HFFc6 (cell line): ENCODE results near the gene CKB. TPM values are rescaled to one million over a fixed set of nuclear protein-coding genes. Genes with fewer than 3 reads are reported as not detected.

Source experiments
- DNase-seq: peaks from one replicate; pipeline ENCODE4 v3.0.0-alpha.2; 2018
- H3K27ac Mint-ChIP-seq: 2 replicates; pipeline ENCODE4 v1.8.0; 2020; ENCODE audit warnings: mild to moderate bottlenecking, mixed read lengths
- H3K27me3 Mint-ChIP-seq: 2 replicates; pipeline ENCODE4 v1.8.0; 2021; ENCODE audit warnings: mild to moderate bottlenecking, moderate library complexity, mixed read lengths; ENCODE audit not compliant: insufficient read depth
- H3K36me3 Mint-ChIP-seq: 2 replicates; pipeline ENCODE4 v1.8.0; 2021; ENCODE audit warnings: low read depth, mixed read lengths
- H3K4me1 Mint-ChIP-seq: 2 replicates; pipeline ENCODE4 v1.8.0; 2020; ENCODE audit warnings: low read depth, mixed read lengths
- H3K4me3 Mint-ChIP-seq: 2 replicates; pipeline ENCODE4 v1.8.0; 2020; ENCODE audit warnings: mild to moderate bottlenecking, moderate library complexity, mixed read lengths
- H3K9me3 Mint-ChIP-seq: 2 replicates; pipeline ENCODE4 v1.8.0; 2020; ENCODE audit warnings: mild to moderate bottlenecking, mixed read lengths
- CTCF ChIP-seq: fragments of 200-600 bp; sonication (generic); IDR thresholded peaks from 2 replicates; pipeline ENCODE4 v1.5.0; 2021; ENCODE audit warnings: antibody characterized with exemption, mild to moderate bottlenecking
- total RNA-seq, 6 experiments: library from RNA; stranded (reverse); fragmentation: NEBNext Ultra II Directional; extraction: Animal tissue kit (Norgen Biotek cat#: 25700); gene quantifications; 2 replicates in 1 of 6; 3 replicates in 5 of 6; pipeline ENCODE4 v1.2.3, GENCODE V29; 2021

CKB gene
- total RNA-seq, 6 experiments from 2014 or later, result 16.6 to 31.3 (median 19.4) TPM

GRCh38 chr14:103488071-103488470, 34.6 kb downstream of the CKB start:
- no peaks in the 10 kb centered on the region; the same call in 1 of the 2 replicates for H3K27me3 Mint-ChIP-seq
- TF ChIP-seq CTCF, result no peak
- H3K36me3 Mint-ChIP-seq, result peaks cover 31% of the 10 kb centered on the region
- H3K9me3 Mint-ChIP-seq, result no peaks in the 10 kb centered on the region
- DNase-seq, result no peak
- H3K4me3 Mint-ChIP-seq, result no peak overlapping the region
- peaks cover 31% of the 10 kb centered on the region for H3K4me1 Mint-ChIP-seq
- no peak overlapping the region for H3K27ac Mint-ChIP-seq

- H3K4me1 Mint-ChIP-seq, result peaks cover 39% of the 10 kb centered on the region
- no peaks in the 10 kb centered on the region; the same call in 1 of the 2 replicates for H3K27me3 Mint-ChIP-seq
- H3K9me3 Mint-ChIP-seq, result no peaks in the 10 kb centered on the region
- no peak overlapping the region for H3K27ac Mint-ChIP-seq
- H3K4me3 Mint-ChIP-seq, result no peak overlapping the region
- peaks cover 33% of the 10 kb centered on the region for H3K36me3 Mint-ChIP-seq
- TF ChIP-seq CTCF, result no peak
- no peak for DNase-seq
Observed at GRCh38 chr14:103485504-103485903, 37.1 kb downstream of the CKB start.

GRCh38 chr14:103483600-103483999, 39.0 kb downstream of the CKB start:
- no peaks in the 10 kb centered on the region for H3K9me3 Mint-ChIP-seq
- peak overlapping the region; percentile 86 for H3K27ac Mint-ChIP-seq
- H3K36me3 Mint-ChIP-seq, result peaks cover 25% of the 10 kb centered on the region
- H3K4me3 Mint-ChIP-seq, result peak overlapping the region; percentile 64
- no peaks in the 10 kb centered on the region; the same call in 1 of the 2 replicates for H3K27me3 Mint-ChIP-seq
- TF ChIP-seq CTCF, result no peak
- DNase-seq, result peak; percentile 89
- H3K4me1 Mint-ChIP-seq, result peaks cover 24% of the 10 kb centered on the region

- TF ChIP-seq CTCF, result no peak
- H3K4me3 Mint-ChIP-seq, result no peak overlapping the region
Observed at GRCh38 chr14:103480595-103480994, 42.0 kb downstream of the CKB start.

GRCh38 chr14:103476631-103477030, 46.0 kb downstream of the CKB start:
- Mint-ChIP-seq H3K9me3 (no peaks in the 10 kb centered on the region), H3K36me3 (peaks cover 52% of the 10 kb centered on the region), H3K4me1 (peaks cover 7% of the 10 kb centered on the region), H3K27me3 (peaks cover 2% of the 10 kb centered on the region; the same call in 1 of the 2 replicates), H3K27ac (peak overlapping the region; percentile 20; the same call in 1 of the 2 replicates), H3K4me3 (no peak overlapping the region)
- DNase-seq, result no peak
- no peak for TF ChIP-seq CTCF

More at GRCh38 chr14:103480595-103480994, 42.0 kb downstream of the CKB start:
- H3K27me3 Mint-ChIP-seq, result no peaks in the 10 kb centered on the region; the same call in 1 of the 2 replicates
- H3K9me3 Mint-ChIP-seq, result no peaks in the 10 kb centered on the region
- H3K36me3 Mint-ChIP-seq, result peaks cover 43% of the 10 kb centered on the region
- DNase-seq, result no peak
- H3K27ac Mint-ChIP-seq, result no peak overlapping the region
- peaks cover 26% of the 10 kb centered on the region for H3K4me1 Mint-ChIP-seq
